GM19025 (cell line): ENCODE data around the gene TGM4.
A peak's percentile ranks its signal among the peaks of the same experiment; 100 is the strongest.
"Not testable (repeated sequence)": the region's sequence is repeated elsewhere in the genome, so short reads cannot be mapped to it uniquely, and the experiment has no call there.

Source experiments
- ATAC-seq: cut with Tn5 transposase; IDR thresholded peaks from one replicate; pipeline ENCODE4 v1.9.1; 2021; ENCODE audit warnings: mild to moderate bottlenecking, low read depth, moderate library complexity; ENCODE audit not compliant: unreplicated experiment

TGM4 gene

GRCh38 chr3:44874308-44874707, at the start of gene TGM4:
TGM4 (plus strand) TSS chr3:44874608; CDS start chr3:44874679, 71 bp downstream.
- ATAC-seq, result no peak

DNA sequence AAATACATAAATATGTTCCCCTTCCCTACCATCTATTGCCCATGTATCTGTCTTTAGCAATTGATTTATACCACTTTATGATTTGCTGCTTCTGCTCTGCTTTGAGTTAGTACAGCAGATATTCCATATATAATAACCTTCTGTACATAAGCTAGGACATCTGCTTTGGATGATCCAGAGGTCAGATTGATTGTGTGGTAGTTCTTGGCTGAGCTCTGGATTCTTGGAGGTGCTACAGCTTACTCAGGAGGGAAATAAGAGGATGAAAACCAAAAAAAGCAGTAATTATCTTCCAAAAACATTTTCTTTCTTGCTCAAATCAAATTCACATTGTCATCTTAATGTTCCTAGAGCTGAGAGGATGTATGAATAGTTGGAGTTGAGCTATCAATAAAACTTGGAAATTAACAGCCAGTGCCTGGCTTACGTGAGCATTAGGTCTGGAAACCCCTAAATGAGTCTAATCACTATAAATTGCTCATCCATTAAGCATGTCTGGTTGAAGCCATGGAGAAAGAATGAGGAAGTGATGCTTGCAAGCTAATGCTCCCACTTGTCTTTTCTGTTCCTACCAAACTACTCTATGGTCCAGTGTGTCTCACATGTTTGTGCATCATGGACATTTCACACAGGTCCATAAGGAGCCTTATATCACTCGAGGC, 49.0 kb upstream of the TGM4 start:
- ATAC-seq, result no peak

GRCh38 chr3:44827196-44827595, 47.2 kb upstream of the TGM4 start:
- no peak for ATAC-seq

GRCh38 chr3:44831232-44831631, 43.2 kb upstream of the TGM4 start:
- ATAC-seq, result no peak

GRCh38 chr3:44832032-44832431, 42.4 kb upstream of the TGM4 start:
- ATAC-seq, result no peak

DNA sequence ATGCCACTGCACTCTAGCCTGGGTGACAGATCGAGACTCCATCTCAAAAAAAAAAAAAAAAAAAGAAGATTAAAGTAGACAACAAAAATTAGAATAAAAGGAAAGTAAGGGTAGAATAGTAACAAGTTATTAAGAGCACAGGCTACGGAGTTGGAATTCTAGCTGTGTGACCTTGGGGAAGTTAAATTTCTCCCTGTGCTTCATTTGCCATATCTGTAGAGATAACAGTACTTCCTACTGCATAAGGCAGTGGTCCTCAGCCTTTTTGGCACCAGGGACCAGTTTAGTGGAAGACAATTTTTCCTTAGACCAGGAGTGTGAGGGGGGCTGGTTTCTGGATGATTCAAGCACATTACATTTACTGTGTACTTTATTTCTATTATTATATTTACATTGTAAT, 41.4 kb upstream of the TGM4 start:
- no peak for ATAC-seq

DNA sequence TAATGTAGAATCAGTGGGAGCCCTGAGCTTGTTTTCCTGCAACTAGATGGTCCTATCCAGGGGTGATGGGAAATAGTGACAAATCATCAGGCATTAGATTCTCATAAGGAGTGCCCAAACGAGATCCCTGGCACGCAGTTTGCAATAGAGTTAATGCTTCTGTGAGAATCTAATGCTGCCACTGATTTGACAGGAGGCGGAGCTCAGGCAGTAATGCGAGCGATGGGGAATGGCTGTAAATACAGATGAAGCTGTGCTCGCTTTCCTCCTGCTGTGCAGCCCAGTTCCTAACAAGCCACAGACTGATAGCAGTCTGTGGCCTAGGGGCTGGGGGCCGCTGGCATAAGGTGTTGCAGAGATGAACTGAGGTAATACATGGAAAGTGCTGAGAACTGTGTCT, 41.0 kb upstream of the TGM4 start:
- no peak for ATAC-seq

DNA sequence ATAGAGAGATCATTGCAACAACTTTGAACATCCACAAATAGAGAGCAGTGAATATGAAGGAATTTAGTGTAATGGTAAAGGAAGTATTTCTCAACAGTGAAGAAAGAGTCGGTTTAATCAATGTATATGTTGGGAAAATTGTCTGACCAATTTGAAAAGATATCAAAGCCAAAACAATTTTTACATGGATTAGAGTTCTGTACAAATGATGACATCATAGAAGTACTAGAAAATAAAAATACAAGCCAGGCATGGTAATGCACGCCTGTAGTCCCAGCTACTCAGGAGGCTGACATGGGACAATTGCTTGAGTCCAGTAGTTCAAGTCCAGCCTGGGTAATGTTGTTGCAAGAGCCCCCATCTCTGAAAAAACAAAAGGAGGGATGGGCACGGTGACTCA, 38.7 kb upstream of the TGM4 start:
- no peak for ATAC-seq

GRCh38 chr3:44842376-44842775, 32.0 kb upstream of the TGM4 start:
- ATAC-seq, result no peak

DNA sequence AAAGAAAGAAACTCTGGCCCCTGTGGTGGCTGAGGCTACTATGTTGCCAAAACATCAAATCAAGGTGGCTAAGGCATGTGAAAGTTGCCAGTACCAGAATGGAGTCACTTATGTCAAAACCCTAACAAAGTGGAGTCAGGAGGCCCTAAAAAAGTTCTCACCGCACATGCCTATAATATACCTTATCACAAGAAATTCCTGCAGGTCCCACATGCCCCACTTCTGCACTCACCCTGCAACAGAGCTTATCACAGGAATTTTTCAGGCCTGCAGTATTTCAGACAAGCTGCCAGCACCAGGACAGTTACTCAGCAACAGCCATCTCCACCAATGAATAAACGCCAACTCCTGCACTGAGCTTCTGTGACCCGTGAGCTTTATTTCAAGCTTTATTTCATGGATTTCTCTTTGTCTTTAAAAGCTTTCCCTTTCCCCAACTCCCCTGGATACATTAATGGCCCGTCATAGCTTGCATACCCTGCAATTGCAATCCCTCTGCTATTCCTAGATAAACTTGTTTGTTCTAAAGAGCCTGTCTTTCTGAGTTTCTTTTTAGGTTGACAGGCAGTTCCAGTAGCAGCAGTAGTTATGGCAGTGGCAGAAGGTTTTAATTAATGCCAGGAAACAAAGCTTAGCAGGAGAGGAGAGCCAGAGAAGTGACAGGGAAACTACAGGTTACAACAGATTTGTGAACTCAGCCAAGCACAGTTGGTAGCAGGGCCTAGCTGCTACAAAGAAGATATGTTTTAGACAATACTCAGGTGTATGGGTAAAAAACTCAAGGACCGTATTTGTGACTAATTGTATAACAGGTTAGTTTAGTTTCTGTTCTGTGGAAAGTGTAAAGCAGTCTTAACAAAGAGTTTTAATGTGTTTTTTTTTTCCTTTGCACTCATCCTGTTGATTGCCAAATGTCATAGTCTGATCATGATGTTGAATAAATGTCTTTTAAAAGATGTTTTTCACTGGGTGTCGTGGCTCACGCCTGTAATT, 28.6 kb upstream of the TGM4 start:
- no peak for ATAC-seq

GRCh38 chr3:44848634-44849033, 25.8 kb upstream of the TGM4 start:
- ATAC-seq, result no peak

- ATAC-seq, result not testable (repeated sequence)
Observed at GRCh38 chr3:44856663-44857062, 17.7 kb upstream of the TGM4 start.

- no peak for ATAC-seq
Observed at GRCh38 chr3:44860117-44860516, 14.3 kb upstream of the TGM4 start.

- peak; percentile 95 for ATAC-seq
Observed at GRCh38 chr3:44861412-44862225, 12.8 kb upstream of the TGM4 start, which contains the start of gene TMEM42. TMEM42 (plus strand) TSS chr3:44861912; CDS start chr3:44861925, 13 bp downstream.

DNA sequence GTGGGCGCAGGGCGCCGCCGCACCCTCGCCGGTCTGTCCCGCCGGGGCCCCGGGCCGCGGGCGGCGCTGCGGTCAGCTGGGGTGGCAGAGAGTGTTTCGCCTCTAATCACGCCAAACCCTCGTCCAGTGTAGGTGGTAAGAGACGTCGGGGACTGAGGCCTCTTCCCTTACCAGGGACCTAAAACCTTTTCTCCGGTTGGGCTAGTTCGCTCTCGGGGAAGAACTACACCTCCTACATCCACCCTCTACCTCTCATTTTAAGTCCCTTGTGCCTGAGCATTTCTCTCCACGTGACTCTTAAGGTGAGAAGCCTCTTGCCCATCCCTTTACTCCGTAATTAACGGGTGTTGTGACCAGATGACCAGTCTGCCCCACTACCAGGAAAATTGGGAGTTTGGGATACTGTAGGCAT, 12.2 kb upstream of the TGM4 start:
- peak; percentile 25 for ATAC-seq

GRCh38 chr3:44865272-44866035, 9.0 kb upstream of the TGM4 start:
- ATAC-seq, result no peak

GRCh38 chr3:44867421-44868111, 6.8 kb upstream of the TGM4 start:
- no peak for ATAC-seq

- no peak for ATAC-seq
Observed at GRCh38 chr3:44870375-44871061, 3.9 kb upstream of the TGM4 start.

GRCh38 chr3:44875596-44875995, 1.2 kb downstream of the TGM4 start:
- no peak for ATAC-seq
